ENCODE results near the gene KIRREL3. TPM values are rescaled to one million over a fixed set of nuclear protein-coding genes. Genes with fewer than 3 reads are reported as not detected.

Gene KIRREL3
- total and polyA plus RNA-seq, 8 donors, result 0.06 to 1.1 (median 0.26) TPM; not detected in 2

GRCh38 chr11:126627421-126627820, 373.1 kb downstream of the KIRREL3 start:
- intact Hi-C loops (cut with DNase I), result no loop called here
- DNase-seq (no peak), ATAC-seq (no peak), FAIRE-seq (no peak)
- H3K27me3 ChIP-seq, result no peaks in the 10 kb centered on the region
- TF ChIP-seq CTCF (IDR thresholded peaks at IDR 0.05), result no peak
- H3K27ac ChIP-seq, result no peak overlapping the region
- peaks cover 9 to 13% (median 12%) of the 10 kb centered on the region in 3 donors for H3K4me1 ChIP-seq
- WGBS, 2 donors, result 96 to 97% methylated on average over 7 of the region's 7 CpGs
- no peak overlapping the region for H3K4me3 ChIP-seq
- H3K36me3 ChIP-seq, result no peaks in the 10 kb centered on the region
- H3K9me3 ChIP-seq, result no peaks in the 10 kb centered on the region

DNA sequence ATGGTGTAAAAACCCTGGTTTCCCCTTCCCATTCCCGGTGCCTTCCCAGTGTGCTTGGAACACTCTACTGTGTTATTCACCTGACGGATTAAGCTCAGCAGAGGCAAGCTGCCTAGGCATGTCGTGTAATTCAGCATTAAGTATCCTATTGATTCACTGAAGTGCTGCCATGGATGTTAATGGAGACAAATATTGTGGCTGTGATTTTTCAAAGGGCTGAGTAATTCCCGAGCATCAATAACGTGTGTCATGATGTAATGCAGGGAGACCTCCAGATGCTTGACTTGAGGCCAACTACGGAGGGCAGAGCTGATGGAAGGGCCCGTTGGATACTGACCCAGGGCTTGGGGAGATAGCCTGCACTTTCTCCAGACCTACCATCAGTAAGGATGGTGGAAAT, 376.1 kb downstream of the KIRREL3 start:
- no peaks in the 10 kb centered on the region for H3K9me3 ChIP-seq
- H3K27me3 ChIP-seq, result no peaks in the 10 kb centered on the region
- H3K4me1 ChIP-seq, result peaks cover 9 to 13% (median 12%) of the 10 kb centered on the region in 3 donors
- intact Hi-C loops (cut with DNase I), result no loop called here
- 54 to 56% methylated on average over 7 of the region's 7 CpGs for WGBS, 2 donors
- no peak for TF ChIP-seq CTCF (IDR thresholded peaks at IDR 0.05)
- no peak overlapping the region for H3K4me3 ChIP-seq
- FAIRE-seq (no peak), DNase-seq (peak in 1 of 6 donors; percentile 19), ATAC-seq (peak in 1 of 4 donors; percentile 33)
- no peak overlapping the region for H3K27ac ChIP-seq
- H3K36me3 ChIP-seq, result no peaks in the 10 kb centered on the region

DNA sequence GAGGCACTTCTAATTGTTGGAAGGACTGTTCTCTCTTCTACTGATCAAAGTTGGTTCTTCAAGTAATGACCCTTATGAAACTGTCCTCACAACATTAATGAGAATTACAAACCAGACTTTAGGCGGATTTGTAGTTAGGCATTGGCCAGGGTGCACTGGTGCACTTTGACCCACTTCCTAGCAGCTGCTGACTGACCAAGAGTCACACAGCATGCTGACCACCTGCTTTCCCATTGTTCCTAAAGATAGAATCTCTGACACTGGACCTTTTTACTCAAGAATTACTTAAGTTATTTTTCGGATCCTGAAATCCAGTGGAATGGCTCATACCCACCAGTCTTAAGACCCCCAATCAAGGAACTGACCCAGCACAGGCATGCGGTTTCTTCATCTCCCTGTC, 381.1 kb downstream of the KIRREL3 start:
- H3K4me3 ChIP-seq, result no peak overlapping the region
- ATAC-seq (no peak), DNase-seq (no peak), FAIRE-seq (no peak)
- no peak for TF ChIP-seq CTCF (IDR thresholded peaks at IDR 0.05)
- no peaks in the 10 kb centered on the region for H3K4me1 ChIP-seq
- intact Hi-C loops (cut with DNase I), result no loop called here
- WGBS, 2 donors, result 83 to 91% methylated on average over 3 of the region's 3 CpGs
- no peaks in the 10 kb centered on the region for H3K36me3 ChIP-seq
- H3K27me3 ChIP-seq, result no peaks in the 10 kb centered on the region
- no peak overlapping the region for H3K27ac ChIP-seq
- H3K9me3 ChIP-seq, result no peaks in the 10 kb centered on the region

DNA sequence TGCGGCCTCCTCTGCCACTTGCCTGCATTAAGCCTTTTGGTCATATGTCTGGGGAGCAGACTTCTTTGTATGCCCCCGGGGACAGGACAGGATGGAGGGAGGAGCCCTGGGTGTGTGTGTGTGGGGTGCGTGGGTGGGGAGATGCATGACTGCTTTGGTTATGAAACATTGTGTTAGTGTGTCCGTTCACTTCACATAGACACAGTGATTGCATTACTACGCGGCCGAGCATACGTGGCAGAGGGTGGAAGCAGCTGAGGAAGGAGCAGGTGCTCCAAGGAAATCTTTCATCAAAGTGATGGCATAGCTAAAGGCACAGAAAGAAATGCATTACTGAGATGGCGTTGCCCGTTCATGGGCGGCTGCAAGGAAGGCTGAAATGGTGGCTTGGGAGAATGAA, 384.7 kb downstream of the KIRREL3 start:
- no peaks in the 10 kb centered on the region for H3K27me3 ChIP-seq

More for the DNA sequence above, 384.7 kb downstream of the KIRREL3 start:
- Histone ChIP-seq H3K36me3 (no peaks in the 10 kb centered on the region), H3K4me3 (no peak overlapping the region), H3K4me1 (no peaks in the 10 kb centered on the region), H3K9me3 (no peaks in the 10 kb centered on the region), H3K27ac (no peak overlapping the region)
- intact Hi-C loops (cut with DNase I), result no loop called here
- WGBS, 2 donors, result 82 to 91% methylated on average over 11 of the region's 11 CpGs
- TF ChIP-seq CTCF (IDR thresholded peaks at IDR 0.05), result no peak
- no peak for FAIRE-seq
- DNase-seq, result no peak
- ATAC-seq, result no peak

Measured in pancreas (tissue), 10 donors.